Mucosa of descending colon (tissue), 3 donors: ENCODE measurements around the gene TENM4. TPM values are rescaled to one million over a fixed set of nuclear protein-coding genes. Genes with fewer than 3 reads are reported as not detected.

ENCODE experiments used
- ATAC-seq: fragments of 200-7000 bp; cut with Tn5 transposase; one replicate; pipeline ENCODE4 v1.9.1; 2020; ENCODE audit warnings: mild to moderate bottlenecking, moderate library complexity
- DNase-seq, 3 donors: peaks; one replicate each; pipeline ENCODE4 v3.0.0-alpha.2; 2020
- H3K36me3 ChIP-seq: fragments of 200-600 bp; one replicate; pipeline ENCODE4 v1.8.0; 2021; ENCODE audit warnings: low read depth, mild to moderate bottlenecking
- H3K4me1 ChIP-seq: fragments of 200-600 bp; one replicate; pipeline ENCODE4 v1.8.0; 2021; ENCODE audit warnings: low read depth, mild to moderate bottlenecking
- H3K4me3 ChIP-seq: fragments of 200-600 bp; one replicate; pipeline ENCODE4 v1.8.0; 2021; ENCODE audit warnings: mild to moderate bottlenecking
- H3K9me3 ChIP-seq: fragments of 200-600 bp; one replicate; pipeline ENCODE4 v1.8.0; 2021; ENCODE audit warnings: mild to moderate bottlenecking
- CTCF ChIP-seq: fragments of 200-600 bp; IDR thresholded peaks from one replicate; pipeline ENCODE4 v1.8.0; 2022; ENCODE audit warnings: antibody characterized with exemption, mild to moderate bottlenecking
- intact Hi-C, 2 donors: fragments of 100-400 bp; cut with DNase I in 1 of 2; cut with micrococcal nuclease in 1 of 2; formaldehyde crosslinking; loops; one replicate each; pipeline versions ENCODE4 v1.11.0 to v1.11.1; 2022; cut with DNase I, micrococcal nuclease
- total RNA-seq, 3 donors: library from RNA; stranded (reverse); fragmentation: NEBNext Ultra II Directional in 2 of 3; extraction: Animal tissue kit (Norgen Biotek cat#: 25700) in 2 of 3; gene quantifications; one replicate each; pipeline versions ENCODE4 v1.2.1 to v1.2.4, GENCODE V29; 2021 to 2023
- donor health status: DM: no; HTN: no; CAD: no; lungs with moderate emphysema.
- donor health status: DM: no; HTN: no; CAD: no.
- donor health status: DM: no; HTN: yes; CAD: no.

Gene TENM4
- total RNA-seq, 3 donors from 2014 or later, result 0.70 to 1.6 (median 1.2) TPM

DNA sequence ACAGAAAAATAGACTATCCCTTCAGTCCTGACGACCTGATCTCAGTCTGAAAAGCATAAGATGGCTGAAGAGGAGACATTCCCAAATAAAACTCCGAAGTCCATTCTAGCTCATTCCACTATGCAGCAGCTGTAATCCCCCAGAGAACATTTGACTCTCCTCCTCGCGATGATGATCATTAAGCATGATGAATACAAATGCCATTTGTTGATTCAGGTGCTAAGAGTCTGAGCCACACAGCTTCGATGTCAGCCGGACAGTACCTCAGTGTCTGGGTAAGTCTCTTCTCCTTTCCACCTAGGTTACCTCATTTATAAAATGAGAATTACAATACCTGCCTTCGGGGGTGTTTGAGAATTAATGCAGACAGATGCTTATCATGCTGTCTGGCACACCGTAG is 94.8 kb downstream of the TENM4 start:
- TF ChIP-seq CTCF, result no peak
- no peaks in the 10 kb centered on the region for H3K36me3 ChIP-seq
- H3K9me3 ChIP-seq, result no peaks in the 10 kb centered on the region
- no peaks in the 10 kb centered on the region for H3K4me1 ChIP-seq
- ATAC-seq (no peak), DNase-seq (no peak)
- no peak overlapping the region for H3K4me3 ChIP-seq
- intact Hi-C loops, result no loop called here

GRCh38 chr11:79344753-79345294 is 96.0 kb downstream of the TENM4 start:
- H3K4me1 ChIP-seq, result no peaks in the 10 kb centered on the region
- H3K36me3 ChIP-seq, result no peaks in the 10 kb centered on the region
- TF ChIP-seq CTCF, result no peak
- no peak overlapping the region for H3K4me3 ChIP-seq
- intact Hi-C loops, result no loop called here
- no peaks in the 10 kb centered on the region for H3K9me3 ChIP-seq
- DNase-seq (no peak), ATAC-seq (no peak)

DNA sequence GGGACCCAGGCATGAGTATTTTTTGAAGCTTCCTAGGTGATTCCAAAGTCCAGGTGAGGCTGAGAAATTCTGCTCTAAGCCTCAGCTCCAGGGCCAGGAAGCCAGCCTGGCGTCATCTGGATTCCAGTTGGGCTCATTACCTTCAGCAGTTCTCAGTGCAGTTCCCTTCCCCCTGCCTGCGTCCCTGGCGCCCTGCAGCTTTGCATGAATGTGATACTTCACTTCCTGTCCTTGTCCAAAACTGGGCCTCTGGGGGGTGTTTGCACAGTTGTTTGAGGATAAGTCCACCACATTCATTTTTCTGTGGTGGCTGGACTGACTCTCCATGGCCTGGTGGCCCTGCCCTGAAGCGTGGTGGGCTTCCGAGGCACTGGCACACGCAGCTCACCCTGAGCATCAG is 98.1 kb downstream of the TENM4 start:
- H3K4me3 ChIP-seq, result no peak overlapping the region
- TF ChIP-seq CTCF, result no peak
- H3K9me3 ChIP-seq, result no peaks in the 10 kb centered on the region
- intact Hi-C loops, result no loop called here
- H3K4me1 ChIP-seq, result no peaks in the 10 kb centered on the region
- ATAC-seq, result no peak
- no peak for DNase-seq
- H3K36me3 ChIP-seq, result no peaks in the 10 kb centered on the region

- no peak for TF ChIP-seq CTCF
- intact Hi-C loops, result no loop called here
- Histone ChIP-seq H3K36me3 (no peaks in the 10 kb centered on the region), H3K9me3 (no peaks in the 10 kb centered on the region), H3K4me1 (no peaks in the 10 kb centered on the region), H3K4me3 (no peak overlapping the region)
- ATAC-seq, result no peak
- no peak for DNase-seq
Observed at GRCh38 chr11:79342236-79342635, 98.6 kb downstream of the TENM4 start.

- intact Hi-C loops, result no loop called here
- no peak overlapping the region for H3K4me3 ChIP-seq
- DNase-seq (no peak), ATAC-seq (no peak)
- H3K9me3 ChIP-seq, result no peaks in the 10 kb centered on the region
- no peak for TF ChIP-seq CTCF
- H3K4me1 ChIP-seq, result no peaks in the 10 kb centered on the region
- no peaks in the 10 kb centered on the region for H3K36me3 ChIP-seq
Observed at GRCh38 chr11:79340535-79340934, 100.3 kb downstream of the TENM4 start.
